Measurements from ENCODE around the gene SHISA5.
A peak's percentile ranks its signal among the peaks of the same experiment; 100 is the strongest.

Gene SHISA5

DNA sequence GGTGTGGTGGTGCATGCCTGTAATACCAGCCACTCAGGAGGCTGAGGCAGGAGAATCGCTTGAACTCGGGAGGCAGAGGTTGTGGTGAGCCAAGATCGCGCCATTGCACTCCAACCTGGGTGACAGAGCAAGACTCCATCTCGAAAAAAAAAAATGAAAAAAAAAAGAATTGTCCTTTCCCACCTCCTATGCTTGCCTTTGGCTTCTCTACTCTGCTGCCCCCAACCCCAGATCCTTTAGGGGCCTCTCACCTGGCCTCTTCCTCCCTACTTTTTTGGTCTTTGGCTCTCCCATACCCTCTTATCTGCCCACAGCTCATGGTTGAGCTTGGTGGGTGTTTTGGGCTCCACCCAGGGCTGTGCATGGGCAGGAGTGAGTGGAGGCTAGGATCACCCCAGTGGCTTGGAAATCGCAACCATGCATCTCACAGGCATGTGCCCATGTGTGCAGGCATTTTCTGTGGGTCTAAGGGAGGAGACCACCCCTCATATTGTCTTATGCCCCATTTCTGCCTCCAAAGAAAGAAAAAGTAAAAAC, 2.1 kb upstream of the SHISA5 start:
- no peak for TF ChIP-seq ZFX (IDR thresholded peaks at IDR 0.05)
- TF ChIP-seq, protein P1, sequence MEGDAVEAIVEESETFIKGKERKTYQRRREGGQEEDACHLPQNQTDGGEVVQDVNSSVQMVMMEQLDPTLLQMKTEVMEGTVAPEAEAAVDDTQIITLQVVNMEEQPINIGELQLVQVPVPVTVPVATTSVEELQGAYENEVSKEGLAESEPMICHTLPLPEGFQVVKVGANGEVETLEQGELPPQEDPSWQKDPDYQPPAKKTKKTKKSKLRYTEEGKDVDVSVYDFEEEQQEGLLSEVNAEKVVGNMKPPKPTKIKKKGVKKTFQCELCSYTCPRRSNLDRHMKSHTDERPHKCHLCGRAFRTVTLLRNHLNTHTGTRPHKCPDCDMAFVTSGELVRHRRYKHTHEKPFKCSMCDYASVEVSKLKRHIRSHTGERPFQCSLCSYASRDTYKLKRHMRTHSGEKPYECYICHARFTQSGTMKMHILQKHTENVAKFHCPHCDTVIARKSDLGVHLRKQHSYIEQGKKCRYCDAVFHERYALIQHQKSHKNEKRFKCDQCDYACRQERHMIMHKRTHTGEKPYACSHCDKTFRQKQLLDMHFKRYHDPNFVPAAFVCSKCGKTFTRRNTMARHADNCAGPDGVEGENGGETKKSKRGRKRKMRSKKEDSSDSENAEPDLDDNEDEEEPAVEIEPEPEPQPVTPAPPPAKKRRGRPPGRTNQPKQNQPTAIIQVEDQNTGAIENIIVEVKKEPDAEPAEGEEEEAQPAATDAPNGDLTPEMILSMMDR (conservative IDR thresholded peaks at IDR 0.05), result no peak
- peak overlapping the region; percentile 42 for H3K27ac ChIP-seq

DNA sequence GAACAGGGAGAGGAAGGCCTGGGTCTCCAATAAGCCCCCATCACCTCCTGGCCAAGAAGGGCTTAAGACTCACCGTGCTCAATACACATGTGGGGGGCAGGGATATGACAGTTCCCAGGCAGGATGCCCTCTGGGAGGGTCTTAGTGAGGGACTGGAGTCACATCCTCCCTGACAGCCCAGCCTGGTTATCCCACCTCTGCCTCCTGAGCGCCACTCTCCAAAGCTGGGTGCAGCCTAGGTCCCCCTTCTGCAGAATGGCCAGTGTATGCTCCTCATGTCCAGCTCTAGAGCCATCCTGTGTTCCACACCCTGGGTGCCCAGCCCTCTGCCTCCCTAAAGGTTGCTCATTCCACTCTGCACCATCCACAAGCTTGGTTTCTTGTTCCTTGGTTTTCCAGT, 1.2 kb upstream of the SHISA5 start:
- TF ChIP-seq, protein P1 (conservative IDR thresholded peaks at IDR 0.05), result no peak
- no peak for TF ChIP-seq ZFX (IDR thresholded peaks at IDR 0.05)
- peak overlapping the region; percentile 99 for H3K27ac ChIP-seq

DNA sequence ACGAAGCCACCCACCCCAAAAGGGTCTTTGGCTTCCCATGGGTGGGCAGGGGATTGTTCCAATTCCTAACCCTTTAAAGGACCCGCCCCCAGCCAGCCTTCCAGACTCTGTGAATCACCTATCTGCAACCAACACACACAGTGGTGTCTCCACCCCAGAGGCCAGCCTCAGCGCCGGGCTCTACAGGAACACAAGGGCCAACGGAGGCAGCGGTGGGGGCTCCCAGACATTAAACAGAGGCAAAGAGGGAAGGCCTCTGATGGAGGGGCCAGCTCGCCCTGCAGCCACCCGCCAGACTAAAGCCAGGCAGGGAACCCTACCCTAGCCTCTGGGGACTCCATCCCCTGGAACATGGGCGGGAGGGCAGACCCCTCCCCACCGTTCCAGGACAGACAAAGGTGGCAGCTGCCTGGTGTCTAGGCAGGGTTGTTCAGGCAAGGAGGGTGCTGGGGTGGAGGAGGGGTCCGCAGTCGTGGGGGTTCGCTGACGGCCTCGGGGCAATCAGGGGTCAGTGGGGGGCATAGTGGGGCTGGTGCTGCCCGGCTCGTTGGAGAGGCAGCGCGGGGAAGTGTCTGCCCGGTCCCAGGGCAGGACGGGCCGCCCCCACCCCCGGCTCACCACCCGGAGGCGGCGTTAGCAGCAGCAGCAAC, 448 bp downstream of the SHISA5 start:
- H3K27ac ChIP-seq, result peak overlapping the region; percentile 99
- TF ChIP-seq, protein P1 (conservative IDR thresholded peaks at IDR 0.05), result no peak
- TF ChIP-seq ZFX (IDR thresholded peaks at IDR 0.05), result no peak

DNA sequence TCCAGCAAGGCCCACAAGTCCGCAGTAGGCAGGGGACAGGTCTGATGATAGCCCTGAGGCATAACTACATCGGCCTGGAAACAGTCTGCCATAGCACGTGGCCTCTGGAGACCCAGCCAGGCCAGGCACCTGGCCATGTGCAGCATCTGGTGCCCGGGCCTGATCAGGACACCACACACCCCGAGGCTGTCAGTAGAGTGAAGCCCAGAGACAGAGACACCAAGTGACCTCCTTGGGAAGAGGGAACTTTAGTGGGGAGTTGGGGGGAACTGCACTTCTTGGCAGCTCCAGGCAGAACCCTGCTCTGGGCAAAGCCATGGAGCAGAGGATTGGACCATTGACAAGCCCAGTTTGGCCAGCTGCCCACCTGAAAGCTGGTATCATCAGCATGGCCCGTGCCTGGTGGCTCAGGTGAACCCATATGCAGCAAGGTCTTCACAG, 1.2 kb downstream of the SHISA5 start:
- peak overlapping the region; percentile 99 for H3K27ac ChIP-seq
- TF ChIP-seq, protein P1 (conservative IDR thresholded peaks at IDR 0.05), result no peak
- no peak for TF ChIP-seq ZFX (IDR thresholded peaks at IDR 0.05)

DNA sequence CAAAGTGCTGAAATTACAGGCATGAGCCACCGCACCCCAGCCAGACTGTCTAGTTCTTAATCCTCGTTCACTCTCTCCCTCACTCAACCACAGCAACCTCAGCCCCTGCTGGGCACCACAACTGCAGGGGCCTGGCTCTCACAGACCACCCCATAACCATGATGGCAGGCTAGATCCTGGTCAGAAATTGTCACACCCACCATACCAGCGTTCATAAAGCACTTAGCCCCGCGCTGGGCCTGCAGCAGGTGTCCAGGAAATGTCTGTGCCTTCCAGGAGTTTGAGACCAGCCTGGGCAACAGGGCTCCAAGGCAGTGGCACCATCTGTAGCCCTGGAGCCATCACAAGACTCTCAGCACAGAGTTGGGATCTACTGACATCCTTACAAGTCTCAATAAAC, 1.9 kb downstream of the SHISA5 start:
- H3K27ac ChIP-seq, result peak overlapping the region; percentile 99
- TF ChIP-seq ZFX (IDR thresholded peaks at IDR 0.05), result no peak
- TF ChIP-seq, protein P1 (conservative IDR thresholded peaks at IDR 0.05), result no peak

DNA sequence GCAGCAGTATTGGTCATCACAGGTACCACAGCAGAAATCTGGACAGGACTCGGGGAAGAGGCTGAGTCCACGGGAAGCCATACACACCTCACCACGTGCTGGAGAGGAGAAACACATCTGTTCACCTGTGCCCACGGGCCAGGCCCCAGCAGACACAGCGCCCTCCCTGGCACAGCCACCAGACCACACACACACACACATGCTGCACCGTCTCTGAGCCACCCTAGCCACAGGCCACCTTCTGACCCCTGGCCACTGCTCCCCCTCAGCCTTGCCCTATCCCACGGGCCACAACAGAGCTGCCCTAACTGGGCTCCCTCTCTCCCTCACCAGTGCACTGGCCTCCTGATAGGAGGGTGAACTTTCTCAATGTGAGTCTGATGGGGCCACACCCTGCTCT, 2.8 kb downstream of the SHISA5 start:
- TF ChIP-seq ZFX (IDR thresholded peaks at IDR 0.05), result no peak
- TF ChIP-seq, protein P1 (conservative IDR thresholded peaks at IDR 0.05), result no peak
- H3K27ac ChIP-seq, result peak overlapping the region; percentile 99

DNA sequence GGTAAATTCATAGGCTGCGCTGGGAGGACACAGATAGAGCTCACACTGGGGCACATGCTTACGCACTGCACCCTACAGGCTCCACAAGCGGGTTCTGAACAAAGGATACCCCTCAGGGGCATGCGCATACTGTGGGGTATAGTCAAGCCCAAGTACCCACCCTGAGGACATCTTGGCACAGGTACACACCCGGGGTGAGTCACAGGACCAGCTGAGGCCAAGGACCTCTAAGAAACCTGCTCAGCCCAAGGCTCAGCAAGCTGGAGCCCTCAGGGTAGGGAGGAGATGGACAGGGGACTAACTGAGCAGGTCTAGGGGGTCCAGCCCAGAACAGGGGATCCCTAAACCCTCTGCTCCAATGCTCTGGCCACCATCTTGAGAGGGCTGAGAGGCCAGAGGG, 3.3 kb downstream of the SHISA5 start:
- no peak for TF ChIP-seq ZFX (IDR thresholded peaks at IDR 0.05)
- TF ChIP-seq, protein P1 (conservative IDR thresholded peaks at IDR 0.05), result no peak
- peak overlapping the region; percentile 99; the same call in 1 of the 2 replicates for H3K27ac ChIP-seq
